Immature natural killer cell (primary cell): ENCODE data around the gene KCNJ10. TPM values are rescaled to one million over a fixed set of nuclear protein-coding genes. Genes with fewer than 3 reads are reported as not detected.
A peak's percentile ranks its signal among the peaks of the same experiment; 100 is the strongest.

ENCODE experiments used
- DNase-seq, 3 donors: peaks; one replicate each; pipeline ENCODE4 v3.0.0; 2022; ENCODE audit warnings: mixed read lengths in 1 of 3
- H3K27ac Mint-ChIP-seq, 6 donors: one replicate each; pipeline ENCODE4 v1.8.0; 2020; ENCODE audit warnings: mixed read lengths in 6 of 6, mild to moderate bottlenecking in 5 of 6, inconsistent platforms in 4 of 6, moderate library complexity in 3 of 6
- H3K27me3 Mint-ChIP-seq, 3 donors: one replicate each; pipeline ENCODE4 v1.8.0; 2020 to 2021; ENCODE audit warnings: low read depth in 3 of 3, mild to moderate bottlenecking in 3 of 3, mixed read lengths in 3 of 3, moderate library complexity in 3 of 3, inconsistent platforms in 1 of 3
- H3K36me3 Mint-ChIP-seq, 3 donors: one replicate each; pipeline ENCODE4 v1.8.0; 2020; ENCODE audit warnings: mixed read lengths in 3 of 3, inconsistent platforms in 2 of 3, mild to moderate bottlenecking in 2 of 3
- H3K4me1 Mint-ChIP-seq, 2 donors: one replicate each; pipeline ENCODE4 v1.8.0; 2020; ENCODE audit warnings: inconsistent platforms in 2 of 2, mild to moderate bottlenecking in 2 of 2, mixed read lengths in 2 of 2, moderate library complexity in 1 of 2
- H3K4me3 Mint-ChIP-seq, 5 donors: one replicate each; pipeline ENCODE4 v1.8.0; 2020; ENCODE audit warnings: mild to moderate bottlenecking in 5 of 5, mixed read lengths in 5 of 5, inconsistent platforms in 3 of 5, moderate library complexity in 3 of 5
- H3K9me3 Mint-ChIP-seq, 6 donors: one replicate each; pipeline ENCODE4 v1.8.0; 2020; ENCODE audit warnings: mild to moderate bottlenecking in 6 of 6, mixed read lengths in 6 of 6, inconsistent platforms in 4 of 6, moderate library complexity in 3 of 6
- polyA plus RNA-seq, 3 donors: library from polyadenylated mRNA; unstranded; fragments of 300-500 nt; fragmentation: Illumina TruSeq; gene quantifications; one replicate each; pipeline ENCODE4 v1.2.3, GENCODE V29; 2021

KCNJ10 gene
- polyA plus RNA-seq, 3 donors from 2014 or later: not detected

GRCh38 chr1:160095382-160096105, 25.6 kb upstream of the KCNJ10 start:
- peaks cover 5 to 13% (median 7%) of the 10 kb centered on the region in 3 donors for H3K27me3 Mint-ChIP-seq
- peaks cover 30 to 31% of the 10 kb centered on the region in 2 donors for H3K4me1 Mint-ChIP-seq
- H3K27ac Mint-ChIP-seq: peak overlapping the region in 3 of 6 donors; percentile 22 to 76 (median 60)
- H3K9me3 Mint-ChIP-seq: no peaks in the 10 kb centered on the region
- peaks cover 3 to 12% (median 6%) of the 10 kb centered on the region in 3 donors for H3K36me3 Mint-ChIP-seq
- no peak for DNase-seq
- peak overlapping the region in 2 of 5 donors; percentile 54 to 89 for H3K4me3 Mint-ChIP-seq

DNA sequence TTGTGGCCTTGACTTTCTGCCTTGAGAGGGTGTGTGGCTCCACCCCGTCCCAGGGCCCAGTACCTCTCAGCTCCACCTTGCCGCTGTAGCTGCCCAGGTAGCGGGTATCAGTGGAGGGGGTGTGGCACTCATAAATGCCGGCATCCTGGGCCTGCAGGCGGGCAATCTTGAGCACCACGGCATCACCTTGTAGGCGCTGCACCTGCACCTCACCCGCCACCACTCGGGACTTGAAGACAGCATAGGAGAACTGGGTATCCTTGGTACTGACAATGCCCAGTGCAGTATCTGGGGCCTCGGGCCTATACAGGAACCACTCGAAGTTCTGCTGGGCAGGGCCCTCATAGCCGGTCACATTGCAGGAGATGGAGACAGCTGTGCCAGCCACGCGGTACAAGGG, 24.8 kb upstream of the KCNJ10 start:
- Mint-ChIP-seq H3K36me3 (peaks cover 6 to 12% (median 9%) of the 10 kb centered on the region in 3 donors), H3K27ac (no peak overlapping the region), H3K4me1 (peaks cover 30 to 31% of the 10 kb centered on the region in 2 donors), H3K9me3 (no peaks in the 10 kb centered on the region), H3K27me3 (peaks cover 5 to 13% (median 7%) of the 10 kb centered on the region in 3 donors), H3K4me3 (no peak overlapping the region)
- no peak for DNase-seq

DNA sequence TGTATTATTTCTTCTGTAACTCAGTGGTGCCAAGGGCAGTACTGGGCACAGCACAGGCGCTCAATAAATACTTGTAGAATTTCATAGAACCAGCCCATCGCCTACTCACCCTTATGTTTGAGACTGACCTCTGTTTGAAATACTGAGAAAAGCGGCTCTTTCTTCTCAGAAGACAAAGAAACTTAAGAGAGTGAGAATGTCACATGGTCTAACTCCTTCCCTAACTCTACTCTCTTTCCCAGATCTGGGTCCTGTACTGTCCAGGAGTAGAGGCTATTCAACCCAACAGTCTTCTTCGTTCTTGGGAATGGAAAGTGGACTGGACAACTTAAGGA, 24.3 kb upstream of the KCNJ10 start:
- Mint-ChIP-seq H3K27ac (no peak overlapping the region), H3K36me3 (peaks cover 6 to 12% (median 9%) of the 10 kb centered on the region in 3 donors), H3K4me1 (peaks cover 25 to 27% of the 10 kb centered on the region in 2 donors), H3K9me3 (no peaks in the 10 kb centered on the region), H3K27me3 (peaks cover 5 to 13% (median 7%) of the 10 kb centered on the region in 3 donors), H3K4me3 (no peak overlapping the region)
- no peak for DNase-seq

GRCh38 chr1:160093624-160094290, 23.8 kb upstream of the KCNJ10 start:
- DNase-seq: no peak
- Mint-ChIP-seq H3K4me3 (no peak overlapping the region), H3K9me3 (no peaks in the 10 kb centered on the region), H3K4me1 (peaks cover 24 to 25% of the 10 kb centered on the region in 2 donors), H3K27ac (no peak overlapping the region), H3K27me3 (peaks cover 5 to 10% (median 7%) of the 10 kb centered on the region in 3 donors), H3K36me3 (peaks cover 6 to 17% (median 9%) of the 10 kb centered on the region in 3 donors)

GRCh38 chr1:160093069-160093395, 23.1 kb upstream of the KCNJ10 start:
- H3K9me3 Mint-ChIP-seq: no peaks in the 10 kb centered on the region
- DNase-seq: no peak
- peaks cover 6 to 24% (median 9%) of the 10 kb centered on the region in 3 donors for H3K36me3 Mint-ChIP-seq
- H3K4me3 Mint-ChIP-seq: no peak overlapping the region
- H3K27ac Mint-ChIP-seq: no peak overlapping the region
- peaks cover 0 to 7% (median 4%) of the 10 kb centered on the region in 3 donors for H3K27me3 Mint-ChIP-seq
- H3K4me1 Mint-ChIP-seq: peaks cover 24 to 25% of the 10 kb centered on the region in 2 donors

- Mint-ChIP-seq H3K27me3 (peaks cover 0 to 3% (median under 1%) of the 10 kb centered on the region in 3 donors), H3K9me3 (no peaks in the 10 kb centered on the region), H3K4me3 (no peak overlapping the region), H3K36me3 (peaks cover 6 to 26% (median 9%) of the 10 kb centered on the region in 3 donors), H3K27ac (no peak overlapping the region), H3K4me1 (peaks cover 18 to 20% of the 10 kb centered on the region in 2 donors)
- no peak for DNase-seq
Measured at GRCh38 chr1:160092366-160093068, 22.6 kb upstream of the KCNJ10 start.

GRCh38 chr1:160091666-160092223, 21.8 kb upstream of the KCNJ10 start:
- no peak for DNase-seq
- peaks cover 11 to 13% of the 10 kb centered on the region in 2 donors for H3K4me1 Mint-ChIP-seq
- H3K27me3 Mint-ChIP-seq: peaks cover 0 to 2% (median 0%) of the 10 kb centered on the region in 3 donors
- no peaks in the 10 kb centered on the region for H3K9me3 Mint-ChIP-seq
- H3K36me3 Mint-ChIP-seq: peaks cover 6 to 31% (median 11%) of the 10 kb centered on the region in 3 donors
- peak overlapping the region in 1 of 6 donors; percentile 10 for H3K27ac Mint-ChIP-seq
- H3K4me3 Mint-ChIP-seq: no peak overlapping the region

- H3K27me3 Mint-ChIP-seq: peaks cover 0 to 2% (median 0%) of the 10 kb centered on the region in 3 donors
- no peak overlapping the region for H3K4me3 Mint-ChIP-seq
- H3K27ac Mint-ChIP-seq: peak overlapping the region in 2 of 6 donors; percentile 17 to 34
- no peak for DNase-seq
- H3K36me3 Mint-ChIP-seq: peaks cover 6 to 33% (median 14%) of the 10 kb centered on the region in 3 donors
- no peaks in the 10 kb centered on the region for H3K9me3 Mint-ChIP-seq
- H3K4me1 Mint-ChIP-seq: peaks cover under 1 to 3% of the 10 kb centered on the region in 2 donors
Measured at GRCh38 chr1:160090760-160091159, 20.8 kb upstream of the KCNJ10 start.

GRCh38 chr1:160089883-160090282, 19.9 kb upstream of the KCNJ10 start:
- Mint-ChIP-seq H3K27ac (no peak overlapping the region), H3K36me3 (peaks cover 6 to 37% (median 14%) of the 10 kb centered on the region in 3 donors), H3K4me3 (no peak overlapping the region), H3K9me3 (no peaks in the 10 kb centered on the region), H3K27me3 (peaks cover 0 to 6% (median 2%) of the 10 kb centered on the region in 3 donors), H3K4me1 (peaks cover 0 to 5% of the 10 kb centered on the region in 2 donors)
- no peak for DNase-seq

DNA sequence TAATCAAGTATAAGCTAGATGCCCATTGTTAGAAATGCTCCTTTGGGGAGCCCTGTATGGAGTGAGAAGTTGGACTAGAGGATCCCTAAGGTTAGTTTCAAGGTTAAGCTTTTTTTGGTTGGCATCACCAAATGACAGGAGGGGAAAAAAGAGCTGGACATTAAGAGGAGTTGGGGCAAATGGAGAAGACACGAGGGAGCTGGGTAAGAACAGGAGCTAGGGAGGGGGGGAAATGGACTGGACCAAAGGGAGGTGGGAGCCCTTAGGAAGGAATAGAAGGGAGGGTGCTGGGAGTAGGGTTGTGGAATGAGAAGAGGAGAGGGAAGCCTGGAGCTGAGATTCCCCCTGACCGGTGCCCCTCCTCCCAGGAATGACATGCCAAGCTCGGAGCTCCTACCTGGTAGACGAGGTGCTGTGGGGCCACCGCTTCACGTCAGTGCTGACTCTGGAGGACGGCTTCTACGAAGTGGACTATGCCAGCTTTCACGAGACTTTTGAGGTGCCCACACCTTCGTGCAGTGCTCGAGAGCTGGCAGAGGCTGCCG, 17.2 kb upstream of the KCNJ10 start:
- no peaks in the 10 kb centered on the region for H3K9me3 Mint-ChIP-seq
- no peak overlapping the region for H3K27ac Mint-ChIP-seq
- peaks cover 6 to 32% (median 10%) of the 10 kb centered on the region in 3 donors for H3K36me3 Mint-ChIP-seq
- H3K4me1 Mint-ChIP-seq: peaks cover 4 to 11% of the 10 kb centered on the region in 2 donors
- peaks cover 10 to 13% (median 11%) of the 10 kb centered on the region in 3 donors for H3K27me3 Mint-ChIP-seq
- no peak for DNase-seq
- H3K4me3 Mint-ChIP-seq: no peak overlapping the region

DNA sequence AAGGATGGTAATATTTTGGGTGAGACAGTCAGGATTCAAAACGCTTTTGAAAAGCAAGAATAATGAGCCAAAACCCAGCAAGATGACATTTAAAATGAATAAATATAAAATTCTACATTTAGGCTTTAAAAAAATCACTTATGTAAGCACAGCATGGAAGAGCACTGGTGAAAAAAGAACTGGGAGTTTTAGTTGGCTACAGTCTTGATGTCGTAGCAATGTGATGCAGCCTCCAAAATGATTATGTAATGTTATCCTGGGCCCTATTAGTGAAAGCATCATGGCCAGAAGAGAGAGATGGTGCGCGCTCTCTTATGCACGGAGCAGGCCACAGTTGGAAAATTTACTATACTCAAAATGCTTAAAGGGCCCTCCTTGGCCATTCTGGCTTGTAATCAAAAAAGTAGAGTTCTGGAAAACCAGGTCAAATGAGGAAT, 16.5 kb upstream of the KCNJ10 start:
- DNase-seq: no peak
- H3K9me3 Mint-ChIP-seq: no peaks in the 10 kb centered on the region
- peaks cover 4 to 11% of the 10 kb centered on the region in 2 donors for H3K4me1 Mint-ChIP-seq
- no peak overlapping the region for H3K4me3 Mint-ChIP-seq
- peaks cover 6 to 29% (median 10%) of the 10 kb centered on the region in 3 donors for H3K36me3 Mint-ChIP-seq
- no peak overlapping the region for H3K27ac Mint-ChIP-seq
- peaks cover 11 to 17% (median 16%) of the 10 kb centered on the region in 3 donors for H3K27me3 Mint-ChIP-seq

DNA sequence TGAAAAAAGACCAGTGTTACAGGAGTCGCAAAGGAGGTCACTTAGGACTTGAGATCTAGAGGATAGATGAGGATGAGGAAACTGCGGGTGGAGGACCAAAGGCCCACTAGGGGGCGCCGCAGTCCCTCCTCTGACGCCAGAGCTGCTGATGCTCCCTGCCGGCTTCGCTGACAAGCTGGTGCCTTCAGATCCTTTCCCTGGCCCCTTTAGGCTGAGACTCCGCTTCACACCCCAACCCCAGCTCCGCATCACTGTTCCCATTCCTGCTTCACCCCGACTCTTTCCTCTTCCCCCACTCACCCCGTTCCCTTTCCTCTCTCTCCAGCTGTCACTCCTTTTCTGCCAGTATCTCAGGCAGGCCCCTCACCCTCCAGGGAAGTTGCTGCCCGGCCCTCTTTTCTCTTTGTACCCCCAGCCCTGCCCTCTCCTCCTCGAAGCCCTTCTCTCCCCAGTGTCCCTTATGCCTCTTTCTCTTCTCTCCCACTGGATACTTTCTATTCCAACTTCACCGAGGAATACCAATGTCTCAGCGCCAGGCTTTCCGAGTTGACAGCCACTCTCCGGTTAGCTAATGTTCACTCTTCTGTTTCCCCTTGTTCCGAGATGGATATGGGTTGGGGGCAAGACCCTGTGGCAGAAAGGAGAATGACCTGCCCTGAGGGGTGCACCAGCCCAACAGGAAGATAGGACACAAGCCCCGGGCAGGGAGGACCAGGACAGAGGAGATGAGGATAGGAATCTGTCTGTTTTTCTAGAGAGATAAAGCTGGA, 15.9 kb upstream of the KCNJ10 start:
- peak; percentile 48 to 56 (median 50) for DNase-seq
- H3K4me3 Mint-ChIP-seq: peak overlapping the region in 1 of 5 donors; percentile 15
- no peaks in the 10 kb centered on the region for H3K9me3 Mint-ChIP-seq
- H3K4me1 Mint-ChIP-seq: peaks cover 4 to 11% of the 10 kb centered on the region in 2 donors
- H3K36me3 Mint-ChIP-seq: peaks cover 6 to 28% (median 10%) of the 10 kb centered on the region in 3 donors
- H3K27me3 Mint-ChIP-seq: peaks cover 15 to 17% (median 16%) of the 10 kb centered on the region in 3 donors
- peak overlapping the region in 1 of 6 donors; percentile 21 for H3K27ac Mint-ChIP-seq
